Aorta (tissue), 5 donors: ENCODE data around the gene NDUFB8. TPM values are rescaled to one million over a fixed set of nuclear protein-coding genes. Genes with fewer than 3 reads are reported as not detected.

ENCODE experiments used
- ATAC-seq: fragments of 200-7000 bp; cut with Tn5 transposase; one replicate; pipeline ENCODE4 v1.9.1; 2022; ENCODE audit warnings: moderate library complexity; ENCODE audit not compliant: low FRiP score
- DNase-seq, 2 donors: peaks; one replicate each; pipeline ENCODE4 v3.0.0-alpha.2; 2020
- H3K27ac ChIP-seq, 2 donors: one replicate each; pipeline ENCODE4 v1.5.1; 2013; ENCODE audit warnings: low read length in 2 of 2, mild to moderate bottlenecking in 2 of 2, moderate library complexity in 2 of 2, control low read depth in 1 of 2, inconsistent platforms in 1 of 2, low read depth in 1 of 2
- H3K27me3 ChIP-seq, 2 donors: one replicate each; pipeline ENCODE4 v1.6.1; 2013; ENCODE audit warnings: control low read depth in 1 of 2, low read length in 1 of 2, mild to moderate bottlenecking in 1 of 2, moderate library complexity in 1 of 2; ENCODE audit not compliant: insufficient read depth in 2 of 2, control insufficient read depth in 1 of 2
- H3K36me3 ChIP-seq, 2 donors: one replicate each; pipeline ENCODE4 v1.6.1; 2013; ENCODE audit warnings: control low read depth in 1 of 2, low read length in 1 of 2, mild to moderate bottlenecking in 1 of 2; ENCODE audit not compliant: insufficient read depth in 2 of 2, control insufficient read depth in 1 of 2
- H3K4me1 ChIP-seq, 2 donors: one replicate each; pipeline ENCODE4 v1.6.1; 2013; ENCODE audit warnings: low read length in 2 of 2, control low read depth in 1 of 2, mild to moderate bottlenecking in 1 of 2, moderate library complexity in 1 of 2; ENCODE audit not compliant: insufficient read depth in 2 of 2, control insufficient read depth in 1 of 2
- H3K4me3 ChIP-seq, 2 donors: one replicate each; pipeline ENCODE4 v1.5.1; 2013; ENCODE audit warnings: low read length in 2 of 2, control low read depth in 1 of 2, mild to moderate bottlenecking in 1 of 2
- H3K9me3 ChIP-seq: one replicate; pipeline ENCODE4 v1.6.1; 2013; ENCODE audit warnings: mild to moderate bottlenecking, low read length; ENCODE audit not compliant: control insufficient read depth
- WGBS, 2 donors: extraction: QIAGEN DNeasy Blood & Tissue Kit; methylation state at CpG; one replicate each; pipeline ENCODE4 v1.1.7; 2013; 5-methylcytosine and 5-hydroxymethylcytosine counted together
- intact Hi-C, 2 donors: fragments of 100-400 bp; cut with DNase I; formaldehyde crosslinking; loops; one replicate each; pipeline versions ENCODE4 v1.14.2 to v1.15.0; 2022
- polyA plus RNA-seq, 2 donors: library from polyadenylated mRNA; stranded (reverse); fragments of 200-250 nt; gene quantifications; one replicate each; pipeline ENCODE4 v1.2.3, GENCODE V29; 2013
- total RNA-seq, 2 donors: library from RNA; stranded (reverse); fragmentation: NEBNext Ultra II Directional; extraction: Animal tissue kit (Norgen Biotek cat#: 25700); gene quantifications; one replicate each; pipeline ENCODE4 v1.2.1, GENCODE V29; 2021
- donor health status: healthy with polysubstance abuse.
- donor health status: Bipolar disorder and iron deficiency.
- donor health status: DM: no; HTN: no; CAD: no.
- donor health status: DM: no; HTN: no; CAD: no.
- donor health status: DM: yes; HTN: yes; CAD: no.

The NDUFB8 gene
- total and polyA plus RNA-seq, 4 donors, result 127 to 337 (median 225) TPM

DNA sequence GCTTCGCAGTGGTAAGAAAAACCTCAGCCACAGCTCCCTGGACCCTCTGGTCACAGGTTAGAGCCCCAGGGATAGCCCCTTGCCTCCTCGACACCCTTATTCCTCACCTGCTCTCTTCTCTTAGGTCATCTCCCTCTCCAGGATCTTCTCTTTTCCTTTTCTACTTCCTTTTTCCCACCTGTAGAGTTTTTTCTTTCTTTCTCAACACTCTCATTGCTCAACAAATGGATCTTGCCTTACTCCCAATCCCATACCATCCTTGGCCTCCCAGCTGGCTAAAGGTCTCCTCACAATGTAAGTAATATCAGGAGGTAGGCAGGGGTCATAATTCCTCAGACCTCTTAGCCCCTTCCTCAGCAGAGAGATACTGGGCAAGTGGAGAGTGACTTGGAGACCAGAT, 49.7 kb downstream of the NDUFB8 start:
- DNase-seq (no peak), ATAC-seq (no peak)
- no peaks in the 10 kb centered on the region for H3K9me3 ChIP-seq
- intact Hi-C loops, result no loop called here
- no peaks in the 10 kb centered on the region for H3K4me1 ChIP-seq
- H3K27ac ChIP-seq, result no peak overlapping the region
- no peaks in the 10 kb centered on the region for H3K27me3 ChIP-seq
- no peak overlapping the region for H3K4me3 ChIP-seq
- no peaks in the 10 kb centered on the region for H3K36me3 ChIP-seq
- WGBS, 2 donors, result 65 to 72% methylated on average over 2 of the region's 2 CpGs

DNA sequence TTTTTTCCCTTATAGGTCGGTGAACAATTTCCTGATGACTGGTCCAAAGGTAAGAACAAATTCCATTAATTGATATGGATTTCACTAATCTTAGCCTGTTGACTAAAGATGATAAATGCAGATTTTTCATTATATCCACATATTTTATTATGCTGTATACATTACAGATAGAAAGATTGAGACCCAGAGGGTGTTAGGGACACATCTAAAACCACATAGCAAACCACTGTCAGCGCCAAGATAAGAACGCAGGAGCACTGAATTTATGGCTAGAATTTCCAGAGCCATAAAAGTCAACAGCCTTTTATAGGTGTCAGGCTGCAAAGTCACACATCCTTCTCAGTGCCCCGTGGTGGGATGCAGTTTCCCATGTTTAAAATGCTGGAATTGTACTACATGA, 50.6 kb downstream of the NDUFB8 start:
- no peaks in the 10 kb centered on the region for H3K27me3 ChIP-seq
- no peak overlapping the region for H3K27ac ChIP-seq
- no peaks in the 10 kb centered on the region for H3K9me3 ChIP-seq
- ATAC-seq (no peak), DNase-seq (no peak)
- intact Hi-C loops, result no loop called here
- no peaks in the 10 kb centered on the region for H3K36me3 ChIP-seq
- 20 to 36% methylated on average over 4 of the region's 4 CpGs for WGBS, 2 donors
- H3K4me1 ChIP-seq, result no peaks in the 10 kb centered on the region
- H3K4me3 ChIP-seq, result no peak overlapping the region

DNA sequence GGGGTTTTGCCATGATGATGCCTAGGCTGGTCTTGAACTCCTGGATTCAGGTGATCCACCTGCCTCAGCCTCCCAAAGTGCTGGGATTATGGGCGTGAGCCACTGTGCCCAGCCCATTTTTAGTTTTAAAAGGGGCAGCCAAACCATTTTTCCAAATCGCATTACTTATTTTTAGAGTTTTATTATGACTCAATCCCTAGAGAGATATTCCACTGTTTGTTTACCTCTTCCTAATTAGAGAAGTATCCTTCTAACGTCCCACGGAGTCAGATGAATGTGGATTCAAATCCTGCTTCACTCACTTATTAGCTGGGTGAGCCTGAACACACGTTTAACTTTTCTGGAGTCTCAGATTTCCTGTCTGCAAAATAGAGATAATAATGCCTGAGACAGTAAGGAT, 51.7 kb downstream of the NDUFB8 start:
- intact Hi-C loops, result no loop called here
- 22% methylated on average over 5 of the region's 5 CpGs for WGBS, 2 donors
- Histone ChIP-seq H3K36me3 (no peaks in the 10 kb centered on the region), H3K27me3 (no peaks in the 10 kb centered on the region), H3K4me3 (no peak overlapping the region), H3K4me1 (no peaks in the 10 kb centered on the region), H3K9me3 (no peaks in the 10 kb centered on the region), H3K27ac (no peak overlapping the region)
- DNase-seq (no peak), ATAC-seq (no peak)

Other genes with a start within 250 kb of the NDUFB8 start
- 10 to 100 TPM; 21.9 to 26.4 TPM for gene BLOC1S2, start 243.2 kb downstream of the NDUFB8 start, total RNA-seq
- gene BLOC1S2, start 243.2 kb downstream of the NDUFB8 start, polyA plus RNA-seq, result 10 to 100 TPM; 30.7 to 58.4 TPM
- 1 to 10 TPM in 1 of 2 donors, under 1 TPM in 1; 0.71 to 1.1 TPM for gene PKD2L1, start 199.6 kb downstream of the NDUFB8 start, total RNA-seq
- under 1 TPM; 0.25 to 0.87 TPM for gene PKD2L1, start 199.6 kb downstream of the NDUFB8 start, polyA plus RNA-seq
- gene SCD, start 182.6 kb downstream of the NDUFB8 start, total RNA-seq, result 10 to 100 TPM; 22.7 to 47.3 TPM
- 10 to 100 TPM in 1 of 2 donors, 1 to 10 TPM in 1; 1.6 to 12.6 TPM for gene SCD, start 182.6 kb downstream of the NDUFB8 start, polyA plus RNA-seq
- gene WNT8B, start 66.9 kb downstream of the NDUFB8 start, total RNA-seq, result not detected
- gene WNT8B, start 66.9 kb downstream of the NDUFB8 start, polyA plus RNA-seq, result not detected
- gene SEC31B, start 10.0 kb downstream of the NDUFB8 start, total RNA-seq, result 10 to 100 TPM in 1 of 2 donors, 1 to 10 TPM in 1; 8.7 to 16.9 TPM
- gene SEC31B, start 10.0 kb downstream of the NDUFB8 start, polyA plus RNA-seq, result 10 to 100 TPM in 1 of 2 donors, 1 to 10 TPM in 1; 4.6 to 20.0 TPM
- 10 to 100 TPM; 35.8 to 42.7 TPM for gene HIF1AN, start 6.1 kb upstream of the NDUFB8 start, total RNA-seq
- gene HIF1AN, start 6.1 kb upstream of the NDUFB8 start, polyA plus RNA-seq, result 10 to 100 TPM in 1 of 2 donors, 1 to 10 TPM in 1; 6.0 to 10.8 TPM
- not detected for gene PAX2, start 215.7 kb upstream of the NDUFB8 start, total RNA-seq
- not detected for gene PAX2, start 215.7 kb upstream of the NDUFB8 start, polyA plus RNA-seq